Measurements from ENCODE around the gene CORO1A. TPM values are rescaled to one million over a fixed set of nuclear protein-coding genes. Genes with fewer than 3 reads are reported as not detected.
"Not testable (repeated sequence)": the region's sequence is repeated elsewhere in the genome, so short reads cannot be mapped to it uniquely, and the experiment has no call there.

CORO1A gene
- total and polyA plus RNA-seq, 12 donors: 3.3 to 54.6 (median 7.3) TPM

DNA sequence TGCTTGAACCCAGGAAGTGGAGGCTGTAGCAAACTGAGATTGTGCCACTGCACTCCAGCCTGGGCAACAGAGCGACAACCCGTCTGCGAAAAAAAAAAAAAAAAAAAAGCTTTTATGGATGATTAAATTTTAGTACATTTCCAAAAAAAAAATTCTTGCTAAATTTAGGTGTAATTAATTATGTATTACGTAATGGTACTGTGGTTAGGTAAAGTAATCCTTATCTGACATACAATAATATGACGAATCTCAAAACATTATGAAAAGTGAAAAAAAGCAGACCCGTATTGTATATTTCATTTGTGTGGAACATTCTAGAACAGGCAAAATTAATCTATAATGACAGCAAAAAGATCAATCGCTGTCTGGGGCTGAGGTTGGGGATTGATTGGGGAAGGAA, 10.3 kb upstream of the CORO1A start:
- no peaks in the 10 kb centered on the region for H3K36me3 ChIP-seq
- H3K4me1 ChIP-seq: peaks cover 0 to 3% (median 0%) of the 10 kb centered on the region in 9 donors
- H3K27ac ChIP-seq: no peak overlapping the region
- DNase-seq (no peak), ATAC-seq (no peak)
- intact Hi-C loops (cut with DNase I): no loop called here
- H3K4me3 ChIP-seq: no peak overlapping the region
- no peaks in the 10 kb centered on the region for H3K9me3 ChIP-seq
- TF ChIP-seq, protein P1, sequence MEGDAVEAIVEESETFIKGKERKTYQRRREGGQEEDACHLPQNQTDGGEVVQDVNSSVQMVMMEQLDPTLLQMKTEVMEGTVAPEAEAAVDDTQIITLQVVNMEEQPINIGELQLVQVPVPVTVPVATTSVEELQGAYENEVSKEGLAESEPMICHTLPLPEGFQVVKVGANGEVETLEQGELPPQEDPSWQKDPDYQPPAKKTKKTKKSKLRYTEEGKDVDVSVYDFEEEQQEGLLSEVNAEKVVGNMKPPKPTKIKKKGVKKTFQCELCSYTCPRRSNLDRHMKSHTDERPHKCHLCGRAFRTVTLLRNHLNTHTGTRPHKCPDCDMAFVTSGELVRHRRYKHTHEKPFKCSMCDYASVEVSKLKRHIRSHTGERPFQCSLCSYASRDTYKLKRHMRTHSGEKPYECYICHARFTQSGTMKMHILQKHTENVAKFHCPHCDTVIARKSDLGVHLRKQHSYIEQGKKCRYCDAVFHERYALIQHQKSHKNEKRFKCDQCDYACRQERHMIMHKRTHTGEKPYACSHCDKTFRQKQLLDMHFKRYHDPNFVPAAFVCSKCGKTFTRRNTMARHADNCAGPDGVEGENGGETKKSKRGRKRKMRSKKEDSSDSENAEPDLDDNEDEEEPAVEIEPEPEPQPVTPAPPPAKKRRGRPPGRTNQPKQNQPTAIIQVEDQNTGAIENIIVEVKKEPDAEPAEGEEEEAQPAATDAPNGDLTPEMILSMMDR (IDR thresholded peaks at IDR 0.05): no peak
- 89 to 96% methylated on average over 7 of the region's 7 CpGs for WGBS, 2 donors
- no peaks in the 10 kb centered on the region for H3K27me3 ChIP-seq

DNA sequence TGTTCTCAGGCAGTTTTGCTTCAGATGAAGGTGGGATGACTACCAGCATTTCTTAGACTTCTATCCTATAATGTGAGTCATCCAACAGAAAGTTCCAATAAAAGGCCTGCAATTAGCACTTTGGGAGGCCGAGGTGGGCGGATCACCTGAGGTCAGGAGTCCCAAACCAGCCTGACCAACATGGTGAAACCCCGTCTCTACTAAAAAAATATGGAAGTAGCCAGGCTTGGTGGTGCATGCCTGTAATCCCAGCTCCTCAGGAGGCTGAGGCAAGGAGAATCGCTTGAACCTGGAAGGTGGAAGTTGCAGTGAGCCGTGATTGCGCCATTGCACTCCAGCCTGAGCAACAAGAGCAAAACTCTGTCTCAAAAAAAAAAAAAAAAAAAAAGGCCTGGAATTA, 6.5 kb upstream of the CORO1A start:
- intact Hi-C loops (cut with DNase I); DNase-seq; H3K27ac ChIP-seq; H3K27me3 ChIP-seq; ATAC-seq; H3K36me3 ChIP-seq; H3K4me1 ChIP-seq; H3K4me3 ChIP-seq; H3K9me3 ChIP-seq: not testable (repeated sequence)
- 91 to 92% methylated on average over 6 of the region's 6 CpGs for WGBS, 2 donors

DNA sequence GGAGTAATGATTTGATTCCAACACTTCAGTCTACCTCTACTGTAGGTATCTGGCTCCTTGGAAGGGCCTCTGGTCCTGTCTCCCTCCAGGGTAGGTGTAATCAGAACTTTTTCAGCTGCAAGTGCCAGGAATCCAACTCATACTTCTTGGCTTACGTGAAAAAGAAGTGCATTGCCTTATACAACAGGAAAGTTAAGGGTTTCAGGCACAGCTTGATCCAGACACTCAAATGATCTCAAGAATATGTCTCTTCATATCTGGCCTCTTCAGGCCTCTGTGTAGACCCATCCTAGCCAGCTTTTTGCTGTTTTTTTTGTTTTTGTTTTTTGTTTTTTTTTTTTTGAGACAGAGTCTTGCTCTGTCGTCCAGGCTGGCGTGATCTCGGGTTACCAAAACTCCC, 4.2 kb upstream of the CORO1A start:
- intact Hi-C loops (cut with DNase I): no loop called here
- no peak overlapping the region for H3K27ac ChIP-seq
- DNase-seq (no peak), ATAC-seq (no peak)
- TF ChIP-seq, protein P1 (IDR thresholded peaks at IDR 0.05): no peak
- peaks cover 0 to 17% (median 6%) of the 10 kb centered on the region in 9 donors for H3K4me1 ChIP-seq
- H3K9me3 ChIP-seq: no peaks in the 10 kb centered on the region
- no peak overlapping the region for H3K4me3 ChIP-seq
- H3K27me3 ChIP-seq: no peaks in the 10 kb centered on the region
- whole genome bisulfite sequencing, 2 donors: 91 to 97% methylated on average over 4 of the region's 4 CpGs
- no peaks in the 10 kb centered on the region for H3K36me3 ChIP-seq

DNA sequence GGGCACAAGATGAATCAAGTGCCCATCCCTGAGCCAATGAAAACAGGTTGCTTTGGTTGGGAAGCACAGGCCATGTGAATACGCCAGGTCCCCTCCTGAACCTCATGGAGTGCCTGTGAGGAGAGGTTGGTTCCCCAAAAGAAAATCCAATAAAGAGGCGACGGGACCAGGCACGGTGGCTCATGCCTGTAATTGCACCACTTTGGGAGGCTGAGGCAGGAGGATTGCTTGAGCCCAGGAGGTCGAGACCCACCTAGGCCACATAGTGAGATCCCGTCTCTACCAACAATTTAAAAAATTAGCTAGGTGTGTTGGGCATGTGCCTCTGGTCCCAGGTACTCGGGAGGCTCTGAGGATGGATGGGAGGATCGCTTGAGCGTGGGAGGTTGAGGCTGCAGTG, 3.5 kb upstream of the CORO1A start:
- WGBS, 2 donors: 93 to 97% methylated on average over 9 of the region's 9 CpGs
- no peaks in the 10 kb centered on the region for H3K27me3 ChIP-seq
- TF ChIP-seq, protein P1 (IDR thresholded peaks at IDR 0.05): no peak
- intact Hi-C loops (cut with DNase I): no loop called here
- no peaks in the 10 kb centered on the region for H3K9me3 ChIP-seq
- ATAC-seq (no peak), DNase-seq (no peak)
- H3K4me3 ChIP-seq: no peak overlapping the region
- H3K27ac ChIP-seq: no peak overlapping the region
- H3K36me3 ChIP-seq: peaks cover 0 to 4% (median 0%) of the 10 kb centered on the region in 9 donors
- peaks cover 0 to 23% (median 10%) of the 10 kb centered on the region in 9 donors for H3K4me1 ChIP-seq

DNA sequence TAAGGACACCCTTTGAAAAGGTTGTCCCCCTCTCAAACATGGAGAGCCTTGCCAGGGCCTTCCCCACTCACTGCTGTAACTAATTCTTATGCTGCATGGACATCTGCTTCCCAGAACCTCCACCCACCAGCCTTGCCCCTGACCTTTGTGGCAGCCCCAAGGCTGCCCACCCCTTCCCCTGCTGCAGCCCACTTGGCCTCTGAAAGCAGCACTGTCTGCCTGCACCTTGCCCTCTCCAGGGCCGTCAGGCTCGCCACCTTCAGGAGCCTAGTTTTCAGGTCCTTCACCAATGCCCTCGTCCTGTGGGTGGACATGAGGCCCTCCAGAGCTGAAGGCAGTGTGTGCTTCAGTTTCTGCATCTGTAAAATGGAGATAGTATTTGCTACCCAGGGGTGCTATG, 2.7 kb upstream of the CORO1A start:
- no peak for DNase-seq
- H3K4me3 ChIP-seq: no peak overlapping the region
- intact Hi-C loops (cut with DNase I): no loop called here

More for the DNA sequence above, 2.7 kb upstream of the CORO1A start:
- no peak overlapping the region for H3K27ac ChIP-seq
- H3K36me3 ChIP-seq: peaks cover 0 to 9% (median 0%) of the 10 kb centered on the region in 9 donors
- TF ChIP-seq, protein P1 (IDR thresholded peaks at IDR 0.05): no peak
- ATAC-seq: no peak
- 75 to 82% methylated on average over 3 of the region's 3 CpGs for WGBS, 2 donors
- H3K27me3 ChIP-seq: no peaks in the 10 kb centered on the region
- peaks cover 0 to 31% (median 10%) of the 10 kb centered on the region in 9 donors for H3K4me1 ChIP-seq
- no peaks in the 10 kb centered on the region for H3K9me3 ChIP-seq
